Mesendoderm (in vitro differentiated cells): Measurements from ENCODE around the gene ROCK1. TPM values are rescaled to one million over a fixed set of nuclear protein-coding genes. Genes with fewer than 3 reads are reported as not detected.

ENCODE experiments used
- DNase-seq: peaks from one replicate; pipeline ENCODE4 v3.0.0; 2013
- H2AK5ac ChIP-seq: 2 replicates; pipeline ENCODE4 v1.6.1; 2013; ENCODE audit warnings: low read length, inconsistent platforms
- H2BK120ac ChIP-seq: 2 replicates; pipeline ENCODE4 v1.6.1; 2013; ENCODE audit warnings: low read depth, mild to moderate bottlenecking, low read length, moderate library complexity, mixed read lengths
- H2BK15ac ChIP-seq: replicated peaks from 2 replicates; pipeline ENCODE4 v1.6.1; 2013; ENCODE audit warnings: low read depth, mild to moderate bottlenecking, moderate library complexity
- H2BK5ac ChIP-seq: 2 replicates; pipeline ENCODE4 v1.6.1; 2013; ENCODE audit warnings: low read length, inconsistent platforms
- H3K18ac ChIP-seq: 2 replicates; pipeline ENCODE4 v1.6.1; 2013; ENCODE audit warnings: mild to moderate bottlenecking, low read length, mixed read lengths
- H3K23ac ChIP-seq: one replicate; pipeline ENCODE4 v1.6.1; 2013; ENCODE audit warnings: low read length
- H3K27ac ChIP-seq: 2 replicates; pipeline ENCODE4 v1.5.1; 2013; ENCODE audit warnings: low read depth, mild to moderate bottlenecking, inconsistent platforms, low read length, moderate library complexity
- H3K27me3 ChIP-seq: 2 replicates; pipeline ENCODE4 v1.6.1; 2013; ENCODE audit warnings: low read length, control low read depth, mild to moderate bottlenecking, inconsistent platforms; ENCODE audit not compliant: insufficient read depth, poor library complexity
- H3K36me3 ChIP-seq: 2 replicates; pipeline ENCODE4 v1.6.1; 2013; ENCODE audit warnings: low read length, inconsistent platforms; ENCODE audit not compliant: control insufficient read depth, insufficient read depth
- H3K4ac ChIP-seq: one replicate; pipeline ENCODE4 v1.6.1; 2013; ENCODE audit warnings: low read depth, mild to moderate bottlenecking, low read length, moderate library complexity
- H3K4me1 ChIP-seq: 2 replicates; pipeline ENCODE4 v1.6.1; 2013; ENCODE audit warnings: low read depth, low read length, inconsistent platforms; ENCODE audit not compliant: control insufficient read depth
- H3K4me2 ChIP-seq: 2 replicates; pipeline ENCODE4 v1.6.1; 2013; ENCODE audit warnings: low read length
- H3K4me3 ChIP-seq: 2 replicates; pipeline ENCODE4 v1.5.1; 2013; ENCODE audit warnings: mild to moderate bottlenecking, low read length
- H3K56ac ChIP-seq: one replicate; pipeline ENCODE4 v1.6.1; 2013; ENCODE audit warnings: low read length
- H3K79me1 ChIP-seq: 2 replicates; pipeline ENCODE4 v1.6.1; 2013; ENCODE audit warnings: low read length, inconsistent platforms
- H3K79me2 ChIP-seq: 2 replicates; pipeline ENCODE4 v1.6.1; 2013; ENCODE audit warnings: mild to moderate bottlenecking, low read length; ENCODE audit not compliant: control insufficient read depth, insufficient read depth
- H3K9ac ChIP-seq: 2 replicates; pipeline ENCODE4 v1.6.1; 2013; ENCODE audit warnings: low read length, inconsistent platforms
- H4K5ac ChIP-seq: one replicate; pipeline ENCODE4 v1.6.1; 2013; ENCODE audit warnings: low read length
- H4K8ac ChIP-seq: one replicate; pipeline ENCODE4 v1.6.1; 2013; ENCODE audit warnings: low read depth, mild to moderate bottlenecking, control low read depth, low read length, moderate library complexity
- WGBS: extraction: QIAGEN DNeasy Blood & Tissue Kit; methylation state at CpG from one replicate; pipeline ENCODE4 v1.1.7; 2013; ENCODE audit warnings: low lambda C conversion rate, missing lambda C conversion rate; ENCODE audit not compliant: insufficient coverage; ENCODE audit errors: extremely low coverage; 5-methylcytosine and 5-hydroxymethylcytosine counted together
- polyA plus RNA-seq, 2 experiments: library from polyadenylated mRNA; stranded (reverse); fragments of 200-250 nt; gene quantifications; one replicate each; pipeline ENCODE4 v1.2.3, GENCODE V29; 2013

The ROCK1 gene
- 34.6 TPM for polyA plus RNA-seq (2013, experiment 1 of 2)
- polyA plus RNA-seq (2013, experiment 2 of 2): 35.1 TPM

- peak within 1 kb of the TSS; percentile 69 for H4K8ac ChIP-seq
- H3K18ac ChIP-seq: peak within 1 kb of the TSS; percentile 76
- H3K4me1 ChIP-seq: peaks cover 5% of the 10 kb centered on the region
- H3K36me3 ChIP-seq: no peaks in the 10 kb centered on the region
- no peaks in the 10 kb centered on the region for H3K27me3 ChIP-seq
- H3K23ac ChIP-seq: peak within 1 kb of the TSS; percentile 97
- no peak within 1 kb of the TSS for H2BK15ac ChIP-seq
- H3K79me2 ChIP-seq: peaks cover 30% of the 10 kb centered on the region
- H3K4me2 ChIP-seq: peak within 1 kb of the TSS; percentile 80
- H3K79me1 ChIP-seq: peaks cover 7% of the 10 kb centered on the region
- H2AK5ac ChIP-seq: no peak within 1 kb of the TSS
- no CpG with 5 or more reads among the region's 80 CpGs for WGBS
- peak within 1 kb of the TSS; percentile 100 for H3K9ac ChIP-seq
- peak within 1 kb of the TSS; percentile 90 for H2BK5ac ChIP-seq
- H3K27ac ChIP-seq: peak within 1 kb of the TSS; percentile 99
- no peak within 1 kb of the TSS for H2BK120ac ChIP-seq
- no peak within 1 kb of the TSS for H4K5ac ChIP-seq
- peak within 1 kb of the TSS; percentile 24 for H3K4ac ChIP-seq
- peak; percentile 98 for DNase-seq
- peak within 1 kb of the TSS; percentile 99 for H3K4me3 ChIP-seq
- peak within 1 kb of the TSS; percentile 100 for H3K56ac ChIP-seq
These were observed at the start of gene ROCK1 for GRCh38 chr18:21111346-21112139. ROCK1 (minus strand) TSS chr18:21111813; CDS start chr18:21110910, 903 bp downstream.

- H2BK120ac ChIP-seq: no peak overlapping the region
- H3K27ac ChIP-seq: no peak overlapping the region
- no peaks in the 10 kb centered on the region for H3K27me3 ChIP-seq
- H3K79me1 ChIP-seq: no peaks in the 10 kb centered on the region
- H2BK5ac ChIP-seq: no peak overlapping the region
- H3K56ac ChIP-seq: no peak overlapping the region
- H3K23ac ChIP-seq: no peak overlapping the region
- no peaks in the 10 kb centered on the region for H3K79me2 ChIP-seq
- no peak overlapping the region for H2AK5ac ChIP-seq
- no peak overlapping the region for H3K9ac ChIP-seq
- no CpG with 5 or more reads among the region's 1 CpG for WGBS
- H3K4me2 ChIP-seq: no peak overlapping the region
- no peak overlapping the region for H3K18ac ChIP-seq
- no peak overlapping the region for H4K5ac ChIP-seq
- no peak overlapping the region for H2BK15ac ChIP-seq
- no peak overlapping the region for H3K4ac ChIP-seq
- no peak for DNase-seq
- no peak overlapping the region for H3K4me3 ChIP-seq
- H3K36me3 ChIP-seq: no peaks in the 10 kb centered on the region
- no peaks in the 10 kb centered on the region for H3K4me1 ChIP-seq
- no peak overlapping the region for H4K8ac ChIP-seq
These were observed 43.8 kb upstream of the ROCK1 start for GRCh38 chr18:21155443-21155842.

GRCh38 chr18:21146016-21146415, 34.4 kb upstream of the ROCK1 start:
- Histone ChIP-seq H2AK5ac (no peak overlapping the region), H3K36me3 (no peaks in the 10 kb centered on the region), H3K4me1 (no peaks in the 10 kb centered on the region), H2BK15ac (no peak overlapping the region), H3K9ac (no peak overlapping the region), H3K79me2 (no peaks in the 10 kb centered on the region), H3K79me1 (no peaks in the 10 kb centered on the region), H3K18ac (no peak overlapping the region), H3K27ac (no peak overlapping the region), H3K4ac (no peak overlapping the region), H2BK5ac (no peak overlapping the region), H3K4me2 (no peak overlapping the region), H3K56ac (no peak overlapping the region), H4K8ac (no peak overlapping the region), H3K23ac (no peak overlapping the region), H3K4me3 (no peak overlapping the region), H4K5ac (no peak overlapping the region), H3K27me3 (no peaks in the 10 kb centered on the region), H2BK120ac (no peak overlapping the region)
- no peak for DNase-seq

GRCh38 chr18:21145371-21145770, 33.8 kb upstream of the ROCK1 start:
- no peaks in the 10 kb centered on the region for H3K27me3 ChIP-seq
- H2BK120ac ChIP-seq: no peak overlapping the region
- no peaks in the 10 kb centered on the region for H3K79me2 ChIP-seq
- H3K79me1 ChIP-seq: no peaks in the 10 kb centered on the region
- no peak overlapping the region for H3K4me3 ChIP-seq
- no peak overlapping the region for H4K5ac ChIP-seq
- no peak overlapping the region for H3K4ac ChIP-seq
- no peak overlapping the region for H3K18ac ChIP-seq
- H3K27ac ChIP-seq: no peak overlapping the region
- H3K56ac ChIP-seq: no peak overlapping the region
- no peak overlapping the region for H3K4me2 ChIP-seq
- H3K23ac ChIP-seq: no peak overlapping the region
- H3K36me3 ChIP-seq: no peaks in the 10 kb centered on the region
- H4K8ac ChIP-seq: no peak overlapping the region
- H2AK5ac ChIP-seq: no peak overlapping the region
- no peak overlapping the region for H2BK15ac ChIP-seq
- WGBS: no CpG with 5 or more reads among the region's 1 CpG
- DNase-seq: no peak
- H2BK5ac ChIP-seq: no peak overlapping the region
- H3K9ac ChIP-seq: no peak overlapping the region
- H3K4me1 ChIP-seq: no peaks in the 10 kb centered on the region

- no peak overlapping the region for H4K5ac ChIP-seq
- no peak overlapping the region for H3K4me2 ChIP-seq
- H3K4me3 ChIP-seq: no peak overlapping the region
- H3K27me3 ChIP-seq: no peaks in the 10 kb centered on the region
- H3K79me1 ChIP-seq: no peaks in the 10 kb centered on the region
- DNase-seq: no peak
- no peak overlapping the region for H3K23ac ChIP-seq
- H4K8ac ChIP-seq: no peak overlapping the region
- no peak overlapping the region for H3K56ac ChIP-seq
- H3K4ac ChIP-seq: no peak overlapping the region
- H2BK5ac ChIP-seq: no peak overlapping the region
- no peak overlapping the region for H3K18ac ChIP-seq
- H2BK120ac ChIP-seq: no peak overlapping the region
- H3K4me1 ChIP-seq: no peaks in the 10 kb centered on the region
- no peaks in the 10 kb centered on the region for H3K79me2 ChIP-seq
- no CpG with 5 or more reads among the region's 5 CpGs for WGBS
- H2AK5ac ChIP-seq: no peak overlapping the region
- H2BK15ac ChIP-seq: no peak overlapping the region
- no peak overlapping the region for H3K9ac ChIP-seq
- H3K36me3 ChIP-seq: no peaks in the 10 kb centered on the region
- H3K27ac ChIP-seq: no peak overlapping the region
These were observed 30.2 kb upstream of the ROCK1 start for GRCh38 chr18:21141668-21142422.
